ENCODE measurements around the gene TFF3. TPM values are rescaled to one million over a fixed set of nuclear protein-coding genes. Genes with fewer than 3 reads are reported as not detected.

TFF3 gene
- total RNA-seq, 1 donor from 2014 or later = 0.26 TPM

- DNase-seq (ENCODE audit: low read depth) = no peak
- TF ChIP-seq CTCF (IDR thresholded peaks at IDR 0.05; ENCODE audit: insufficient read depth, low read length, severe bottlenecking) = no peak
- FAIRE-seq = no peak
- no peak overlapping the region for H3K4me3 ChIP-seq (ENCODE audit: low read depth, low read length)
- H3K27me3 ChIP-seq (ENCODE audit: control insufficient read depth, insufficient read depth, low read length) = no peaks in the 10 kb centered on the region
- H3K36me3 ChIP-seq (ENCODE audit: control insufficient read depth, insufficient read depth, low read length) = peaks cover 8% of the 10 kb centered on the region
These were observed 45.8 kb downstream of the TFF3 start for GRCh38 chr21:42269386-42269785.

DNA sequence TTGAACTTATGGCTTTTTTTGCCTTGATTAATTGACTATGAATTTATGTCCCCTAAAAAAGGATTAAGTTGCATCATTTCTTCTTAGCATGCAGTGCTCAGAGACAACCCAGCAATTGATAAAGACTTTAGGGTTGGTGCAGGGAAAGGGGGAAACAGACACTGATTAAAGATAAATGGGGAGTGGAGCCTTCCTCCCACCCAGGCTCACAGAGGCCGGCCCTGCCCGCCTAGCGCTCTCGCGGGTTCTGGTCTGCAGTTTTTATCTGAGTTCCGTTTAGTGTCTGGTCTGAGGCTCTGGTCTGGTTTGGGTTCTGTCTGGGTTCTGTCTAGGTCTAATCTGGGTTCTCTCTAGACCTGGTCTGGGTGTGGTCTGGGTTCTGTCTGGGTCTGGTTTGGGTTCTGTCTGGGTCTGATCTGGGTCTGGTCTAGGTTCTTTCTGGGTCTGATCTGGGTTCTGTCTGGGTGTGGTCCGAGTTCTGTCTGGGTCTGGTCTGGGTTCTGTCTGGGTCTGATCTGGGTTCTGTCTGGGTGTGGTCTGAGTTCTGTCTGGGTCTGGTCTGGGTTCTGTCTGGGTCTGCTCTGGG lies 48.1 kb downstream of the TFF3 start:
- H3K4me3 ChIP-seq (ENCODE audit: low read depth, low read length) = no peak overlapping the region
- DNase-seq (ENCODE audit: low read depth) (no peak), FAIRE-seq (no peak)
- peaks cover 2% of the 10 kb centered on the region for H3K36me3 ChIP-seq (ENCODE audit: control insufficient read depth, insufficient read depth, low read length)
- no peak for TF ChIP-seq CTCF (IDR thresholded peaks at IDR 0.05; ENCODE audit: insufficient read depth, low read length, severe bottlenecking)
- H3K27me3 ChIP-seq (ENCODE audit: control insufficient read depth, insufficient read depth, low read length) = no peaks in the 10 kb centered on the region

GRCh38 chr21:42265231-42265812 lies 49.9 kb downstream of the TFF3 start:
- FAIRE-seq = peak; percentile 23
- no peaks in the 10 kb centered on the region for H3K27me3 ChIP-seq (ENCODE audit: control insufficient read depth, insufficient read depth, low read length)
- no peak overlapping the region for H3K4me3 ChIP-seq (ENCODE audit: low read depth, low read length)
- DNase-seq (ENCODE audit: low read depth) = no peak
- H3K36me3 ChIP-seq (ENCODE audit: control insufficient read depth, insufficient read depth, low read length) = no peaks in the 10 kb centered on the region
- no peak for TF ChIP-seq CTCF (IDR thresholded peaks at IDR 0.05; ENCODE audit: insufficient read depth, low read length, severe bottlenecking)

DNA sequence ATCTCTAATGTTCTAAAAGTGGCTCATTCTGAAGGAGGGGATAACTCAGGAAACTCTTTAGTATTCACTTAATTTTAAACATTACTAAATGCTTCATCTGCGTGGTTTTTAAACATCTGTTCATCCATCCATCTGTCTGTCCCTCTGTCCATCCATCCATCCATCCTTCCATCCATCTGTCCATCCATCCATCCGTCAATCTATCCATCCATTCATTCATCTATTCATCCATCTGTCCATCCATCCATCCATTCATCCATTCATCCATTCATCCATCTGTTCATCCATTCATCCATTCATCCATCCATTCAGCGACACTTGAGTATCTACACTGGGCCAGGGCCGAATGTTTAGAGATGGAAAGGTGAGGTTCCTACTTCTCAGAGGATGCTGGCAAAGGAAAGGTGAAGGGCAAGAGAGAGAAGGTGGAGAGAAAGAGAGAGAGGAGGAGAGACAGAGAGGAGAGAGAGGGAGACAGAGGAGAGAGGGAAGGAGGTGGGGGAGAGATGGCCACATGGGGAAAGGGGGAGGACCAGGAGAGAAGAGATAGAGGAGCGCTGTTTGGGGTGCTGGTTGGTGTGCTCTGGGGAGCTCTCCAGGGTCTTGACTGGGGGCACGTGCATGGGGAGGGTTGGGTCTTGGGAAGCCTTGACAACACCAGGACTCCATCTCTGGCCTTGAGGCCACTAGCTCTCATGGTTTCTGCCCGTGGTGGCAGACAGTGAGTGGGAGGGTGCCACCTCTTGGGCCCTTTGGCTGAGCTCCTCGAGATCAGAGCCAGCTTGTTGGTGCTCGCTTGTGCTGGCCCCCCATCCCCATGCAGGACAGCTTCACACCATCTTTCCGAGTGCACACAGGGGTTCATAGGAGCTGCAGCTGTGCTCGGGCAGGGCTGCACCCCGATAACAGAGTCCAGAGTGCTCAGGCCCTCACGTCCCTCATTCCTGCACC lies 50.7 kb downstream of the TFF3 start:
- no peak overlapping the region for H3K4me3 ChIP-seq (ENCODE audit: low read depth, low read length)
- DNase-seq (ENCODE audit: low read depth) (no peak), FAIRE-seq (no peak)
- H3K36me3 ChIP-seq (ENCODE audit: control insufficient read depth, insufficient read depth, low read length) = no peaks in the 10 kb centered on the region
- no peaks in the 10 kb centered on the region for H3K27me3 ChIP-seq (ENCODE audit: control insufficient read depth, insufficient read depth, low read length)
- no peak for TF ChIP-seq CTCF (IDR thresholded peaks at IDR 0.05; ENCODE audit: insufficient read depth, low read length, severe bottlenecking)

GRCh38 chr21:42263591-42264131 lies 51.5 kb downstream of the TFF3 start:
- FAIRE-seq (peak; percentile 18), DNase-seq (ENCODE audit: low read depth) (peak; percentile 40)
- no peak for TF ChIP-seq CTCF (IDR thresholded peaks at IDR 0.05; ENCODE audit: insufficient read depth, low read length, severe bottlenecking)
- Histone ChIP-seq H3K36me3 (ENCODE audit: control insufficient read depth, insufficient read depth, low read length) (no peaks in the 10 kb centered on the region), H3K4me3 (ENCODE audit: low read depth, low read length) (no peak overlapping the region), H3K27me3 (ENCODE audit: control insufficient read depth, insufficient read depth, low read length) (no peaks in the 10 kb centered on the region)
